CD4-positive, alpha-beta T cell treated with Interleukin-1 beta for 1 hour (primary cell): ENCODE data around the gene SLC7A14.

Source experiments
- DNase-seq, 2 donors: peaks; one replicate each; pipeline ENCODE4 v3.0.0-alpha.2; 2020 to 2022

Gene SLC7A14

DNA sequence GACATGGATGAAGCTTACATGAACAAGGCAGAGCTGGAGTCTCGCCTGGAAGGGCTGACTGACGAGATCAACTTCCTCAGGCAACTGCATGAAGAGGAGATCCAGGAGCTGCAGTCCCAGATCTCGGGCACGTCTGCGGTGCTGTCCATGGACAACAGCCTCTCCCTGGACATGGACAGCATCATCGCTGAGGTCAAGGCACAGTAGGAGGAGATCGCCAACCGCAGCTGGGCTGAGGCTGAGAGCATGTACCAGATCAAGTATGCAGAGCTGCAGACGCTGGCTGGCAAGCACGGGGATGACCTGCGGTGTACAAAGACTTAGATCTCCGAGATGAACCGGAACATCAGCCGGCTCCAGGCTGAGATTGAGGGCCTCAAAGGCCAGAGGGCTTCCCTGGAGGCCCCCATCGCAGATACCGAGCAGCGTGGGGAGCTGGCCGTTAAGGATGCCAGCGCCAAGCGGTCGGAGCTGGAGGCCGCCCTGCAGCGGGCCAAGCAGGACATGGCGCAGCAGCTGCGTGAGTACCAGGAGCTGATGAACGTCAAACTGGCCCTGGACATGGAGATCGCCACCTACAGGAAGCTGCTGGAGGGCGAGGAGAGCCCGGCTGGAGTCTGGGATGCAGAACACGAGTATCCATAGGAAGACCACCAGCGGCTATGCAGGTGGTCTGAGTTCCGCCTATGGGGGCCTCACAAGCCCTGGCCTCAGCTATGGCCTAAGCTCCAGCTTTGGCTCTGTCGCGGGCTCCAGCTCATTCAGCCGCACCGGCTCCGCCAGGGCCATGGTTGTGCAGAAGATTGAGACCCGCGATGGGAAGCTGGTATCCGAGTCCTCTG, 89.6 kb downstream of the SLC7A14 start:
- DNase-seq, result no peak

DNA sequence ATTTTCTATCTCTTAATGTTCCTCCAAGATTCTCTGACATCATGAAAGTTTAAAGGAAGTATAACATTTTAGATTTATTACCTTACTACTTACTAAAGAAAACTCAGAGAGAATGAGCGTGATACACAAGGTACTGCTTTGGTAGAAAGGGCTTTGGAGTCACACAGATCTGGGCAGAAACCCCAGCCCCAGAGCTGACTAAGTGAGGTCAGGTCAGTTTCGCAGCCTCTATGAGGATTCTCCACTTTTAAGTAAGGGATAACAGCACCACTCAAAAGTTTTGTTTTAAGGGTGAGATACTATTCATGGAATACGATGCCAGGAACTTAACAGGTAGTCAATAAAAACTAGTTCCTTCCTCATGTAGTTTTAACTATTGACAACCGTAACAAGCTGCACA, 91.1 kb downstream of the SLC7A14 start:
- no peak for DNase-seq

GRCh38 chr3:170493712-170494182, 92.1 kb downstream of the SLC7A14 start:
- no peak for DNase-seq

GRCh38 chr3:170491901-170492300, 94.0 kb downstream of the SLC7A14 start:
- DNase-seq, result no peak

DNA sequence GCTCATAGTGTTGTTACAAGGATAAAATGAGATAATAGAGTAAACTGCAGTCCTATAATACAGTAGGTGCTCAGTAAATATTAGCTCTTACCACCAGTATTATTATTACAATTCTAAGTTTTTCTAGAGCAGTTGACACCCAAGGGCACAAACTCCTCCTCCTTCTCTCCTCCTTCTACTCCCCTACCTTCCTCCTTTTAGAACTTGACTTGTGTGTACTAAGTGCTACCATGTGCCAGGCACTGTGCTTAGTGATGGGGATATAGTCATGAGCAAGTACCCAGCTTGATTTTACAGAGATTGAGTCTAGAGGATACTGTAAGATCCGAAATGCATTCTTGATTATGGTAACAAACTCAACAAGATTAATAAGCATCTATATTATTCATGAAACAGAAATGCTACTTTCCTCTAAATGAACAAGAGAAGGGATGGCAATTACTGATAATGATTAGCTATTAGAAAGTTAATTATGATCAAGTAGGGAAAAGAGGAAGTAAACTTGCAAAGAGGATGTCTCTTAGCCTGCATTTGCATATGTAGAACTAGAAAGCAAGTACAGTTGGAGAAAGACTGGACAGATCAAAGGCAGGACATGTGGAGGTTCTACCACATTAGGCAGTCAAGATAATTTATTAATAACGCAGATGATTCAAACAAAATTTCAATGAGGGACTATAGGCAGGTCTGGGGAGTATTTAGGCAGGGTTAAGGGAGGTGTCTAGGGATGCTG, 94.9 kb downstream of the SLC7A14 start:
- DNase-seq, result no peak

DNA sequence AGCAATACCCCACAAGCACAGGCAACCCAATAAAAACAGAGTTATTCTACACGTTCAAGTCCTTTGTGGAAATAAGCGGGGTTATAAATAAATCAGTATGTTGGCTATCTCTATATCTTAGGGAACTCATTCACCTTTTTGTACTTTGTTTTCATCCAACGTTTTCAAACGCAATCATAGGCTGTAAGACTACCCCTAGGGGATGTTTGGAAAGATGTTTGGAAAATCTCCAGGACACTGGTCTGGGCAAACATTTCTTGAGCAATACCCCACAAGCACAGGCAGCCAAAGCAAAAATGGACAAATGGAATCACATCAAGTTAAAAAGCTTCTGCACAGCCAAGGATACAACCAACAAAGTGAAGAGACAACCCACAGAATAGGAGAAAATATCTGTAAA, 97.1 kb downstream of the SLC7A14 start:
- DNase-seq, result no peak

DNA sequence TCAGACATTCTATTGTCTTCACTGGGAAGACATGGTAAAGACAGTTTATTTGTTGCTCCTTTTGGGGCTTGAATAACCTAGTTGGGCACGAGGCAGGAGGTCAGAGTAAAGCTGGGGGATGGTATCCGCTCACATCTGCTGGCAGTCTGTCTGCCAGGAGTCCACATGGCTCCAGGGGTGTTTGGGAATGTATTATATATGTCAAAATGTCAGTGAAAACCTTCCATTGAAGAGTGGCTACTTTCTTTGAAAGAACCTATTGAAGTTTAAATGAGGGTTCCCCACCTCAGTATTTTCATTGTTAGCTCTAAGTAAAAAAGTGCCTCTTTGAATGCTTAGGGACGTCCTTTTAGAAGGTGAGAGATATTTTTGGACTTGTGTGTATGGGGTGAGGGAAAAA, 98.8 kb downstream of the SLC7A14 start:
- no peak for DNase-seq

DNA sequence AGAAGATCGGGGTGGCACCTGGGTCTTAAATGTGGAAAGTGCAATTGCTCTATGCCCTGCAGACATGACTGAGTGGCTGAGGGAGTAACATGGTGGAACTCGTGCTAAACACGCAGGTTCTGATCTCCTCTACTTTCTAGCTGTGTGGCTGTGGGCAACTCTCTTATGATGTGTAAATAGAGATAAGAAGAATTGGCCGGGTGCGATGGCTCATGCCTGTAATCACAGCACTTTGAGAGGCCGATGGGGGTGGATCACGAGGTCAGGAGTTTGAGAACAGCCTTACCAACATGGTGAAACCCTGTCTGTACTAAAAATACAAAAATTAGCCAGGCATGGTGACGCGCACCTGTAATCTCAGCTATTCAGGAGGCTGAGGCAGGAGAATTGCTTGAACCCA, 99.5 kb downstream of the SLC7A14 start:
- DNase-seq, result no peak

DNA sequence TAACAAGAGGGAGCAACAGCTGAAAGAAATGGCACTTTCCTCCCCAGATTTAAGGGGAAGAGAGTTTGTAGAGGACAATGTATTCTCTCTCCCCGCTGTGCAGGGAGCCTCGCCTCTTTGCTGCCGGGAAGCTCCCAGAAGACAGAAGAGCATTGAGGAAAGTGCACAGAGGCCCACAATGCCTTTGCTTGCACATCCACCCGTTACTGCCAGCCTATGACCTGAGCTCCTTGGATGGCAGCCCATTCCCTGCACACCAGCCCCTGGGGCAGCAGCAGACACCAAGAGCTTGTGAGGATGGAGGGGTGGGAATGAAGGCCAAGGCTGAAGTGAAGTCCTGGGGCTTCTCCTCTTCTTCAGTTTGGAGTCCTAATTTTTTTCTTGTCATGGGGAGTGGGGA, 100.2 kb downstream of the SLC7A14 start:
- no peak for DNase-seq

DNA sequence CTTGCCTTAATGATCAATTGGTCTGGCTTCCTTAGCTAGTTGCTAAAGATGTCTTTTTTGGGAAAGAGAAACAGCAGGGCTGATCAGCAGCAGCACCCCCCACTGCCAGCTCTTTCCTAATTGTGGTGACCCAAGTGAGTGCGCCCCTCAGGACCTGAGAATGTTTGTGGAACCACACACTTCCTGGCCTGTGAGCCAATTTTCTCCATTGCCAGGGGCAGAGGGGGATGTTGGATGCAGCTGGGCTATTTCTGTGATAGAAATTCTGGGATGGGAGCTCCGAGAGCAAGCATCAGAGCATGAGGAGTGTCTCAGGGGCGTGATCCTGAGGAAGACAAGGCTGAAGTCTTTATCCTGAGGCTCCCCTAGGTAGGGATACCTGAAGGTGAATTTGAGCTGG, 100.6 kb downstream of the SLC7A14 start:
- no peak for DNase-seq

DNA sequence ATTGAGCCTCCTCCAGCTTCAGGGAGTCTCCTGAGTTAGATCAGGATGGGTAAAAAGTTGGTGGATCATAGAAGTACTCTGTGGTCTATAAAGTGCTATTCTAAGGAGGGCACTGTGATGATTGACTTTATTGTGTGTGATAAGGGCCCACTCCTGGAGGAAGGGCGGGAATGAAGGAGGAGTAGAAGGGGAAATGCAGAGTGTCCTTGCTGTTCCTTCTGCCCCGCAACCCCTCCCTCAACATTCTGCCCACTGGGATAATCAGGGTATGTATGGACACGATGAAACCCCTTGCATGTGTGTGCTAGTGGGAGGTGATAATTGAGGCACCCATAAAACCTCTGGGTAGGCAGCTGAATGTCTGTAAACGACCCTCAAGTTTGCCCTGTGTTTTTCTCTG, 101.0 kb downstream of the SLC7A14 start:
- no peak for DNase-seq

DNA sequence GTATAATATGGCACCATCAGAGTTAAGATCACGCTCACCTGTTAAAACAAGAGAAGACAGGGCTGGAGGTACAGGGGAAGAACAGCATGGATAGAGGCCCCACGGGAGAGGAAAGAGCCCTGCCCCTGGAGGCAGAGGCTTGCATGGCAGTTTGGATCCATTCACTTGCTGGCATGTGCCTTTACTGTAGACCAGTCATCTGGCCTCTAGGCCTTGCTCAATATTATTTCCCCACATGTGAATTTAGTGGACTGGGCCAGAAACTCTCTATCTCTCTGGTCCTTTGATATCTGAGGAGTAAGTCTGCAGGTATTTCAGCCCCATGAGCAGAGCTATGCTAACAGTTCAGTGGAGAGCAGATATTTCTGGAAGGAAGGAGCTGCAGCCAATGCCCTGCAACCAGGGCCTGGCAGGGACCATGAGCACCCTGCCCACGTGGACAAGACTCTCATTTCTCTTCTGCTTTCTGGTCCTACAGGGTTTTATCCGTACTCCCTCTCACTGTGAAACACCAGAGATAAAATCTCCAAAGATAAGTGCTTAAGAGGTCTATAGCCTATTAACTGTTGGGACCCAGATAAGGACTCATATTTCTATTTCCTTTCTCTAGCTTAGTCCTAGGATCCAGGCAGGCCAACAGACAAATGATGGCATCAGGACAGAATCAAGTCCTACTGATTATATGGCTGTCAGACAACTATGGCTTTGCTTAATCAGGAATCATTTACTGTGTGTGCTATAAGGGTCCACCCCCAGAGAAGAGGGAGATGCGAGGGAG, 102.2 kb downstream of the SLC7A14 start:
- no peak for DNase-seq

DNA sequence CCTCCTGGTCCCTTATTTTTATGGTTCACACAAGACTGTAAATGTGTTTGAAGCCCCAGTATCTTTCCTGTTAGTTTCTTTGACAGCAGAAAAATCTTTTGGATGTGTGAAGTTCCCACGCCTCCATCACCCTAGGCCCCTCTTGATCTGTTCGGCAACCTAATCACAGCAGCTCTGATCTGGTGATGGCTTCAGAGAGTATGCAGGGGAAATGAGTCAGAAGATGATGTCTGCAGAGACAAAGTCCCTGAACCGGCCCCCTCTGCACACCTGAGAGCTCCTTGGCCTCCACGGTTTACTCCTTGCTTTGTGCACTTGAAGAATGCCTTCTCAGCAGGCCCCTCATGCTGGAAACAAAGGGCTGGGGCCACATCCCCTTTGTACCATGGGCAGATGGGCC, 103.7 kb downstream of the SLC7A14 start:
- no peak for DNase-seq

DNA sequence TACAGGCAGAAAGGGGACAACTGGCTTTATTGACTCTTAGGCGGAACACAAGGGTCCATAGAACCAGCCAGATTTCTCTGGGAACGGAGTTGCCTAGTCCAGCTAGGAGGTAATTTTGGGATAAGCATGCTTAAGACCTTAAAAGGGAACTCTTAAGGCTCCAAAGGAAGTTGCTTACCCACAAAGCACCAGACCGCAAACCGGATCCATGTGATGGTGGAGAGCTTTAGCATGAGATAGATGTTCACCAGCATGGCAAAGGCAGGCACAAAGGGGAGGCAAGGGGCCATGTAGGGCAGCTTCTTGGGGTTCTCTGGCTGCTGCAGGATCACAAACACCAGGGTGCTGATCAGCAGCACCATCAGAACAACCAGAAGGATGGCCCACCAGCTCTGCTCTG, 105.8 kb downstream of the SLC7A14 start:
- DNase-seq, result no peak

DNA sequence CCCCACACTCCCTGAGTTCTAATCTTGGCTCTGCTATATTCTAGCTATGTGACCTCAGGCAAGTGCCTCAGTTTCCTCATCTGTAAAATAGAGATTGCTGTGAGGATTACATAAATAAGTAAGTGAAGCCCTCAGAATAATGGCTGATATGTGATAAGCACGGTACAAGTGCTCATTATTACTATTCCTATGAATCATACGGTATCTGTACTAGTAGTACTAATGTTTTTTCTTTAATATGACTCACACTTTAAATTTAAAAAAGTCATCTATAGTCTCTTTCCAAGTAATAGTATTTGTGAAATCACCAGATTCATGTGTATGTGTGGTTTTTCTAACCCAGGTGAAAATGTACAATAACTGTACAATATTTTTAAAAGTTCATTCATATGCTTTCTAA, 108.5 kb downstream of the SLC7A14 start:
- DNase-seq, result no peak

DNA sequence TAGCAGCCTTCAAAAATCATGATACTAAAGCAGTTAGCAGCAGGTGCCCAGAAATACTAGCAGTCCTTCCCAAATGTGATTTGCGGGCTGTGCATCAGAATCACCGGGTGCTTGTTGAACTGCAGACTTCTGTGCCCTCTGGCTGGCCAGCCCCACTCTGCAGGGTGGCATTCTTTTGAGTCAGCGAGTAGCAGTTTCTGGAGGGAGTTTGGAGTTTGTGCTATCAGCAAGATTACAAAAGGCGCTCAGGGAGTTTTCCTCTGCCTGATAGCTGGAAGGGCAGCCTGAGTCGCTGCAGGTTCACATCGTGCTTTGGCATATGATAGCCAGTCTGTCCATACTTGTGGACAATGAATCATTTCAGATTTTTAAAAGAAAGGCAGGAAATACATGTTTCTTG, 109.6 kb downstream of the SLC7A14 start:
- no peak for DNase-seq

GRCh38 chr3:170475092-170475685, 110.7 kb downstream of the SLC7A14 start:
- DNase-seq, result no peak

GRCh38 chr3:170473358-170473757, 112.5 kb downstream of the SLC7A14 start:
- no peak for DNase-seq

DNA sequence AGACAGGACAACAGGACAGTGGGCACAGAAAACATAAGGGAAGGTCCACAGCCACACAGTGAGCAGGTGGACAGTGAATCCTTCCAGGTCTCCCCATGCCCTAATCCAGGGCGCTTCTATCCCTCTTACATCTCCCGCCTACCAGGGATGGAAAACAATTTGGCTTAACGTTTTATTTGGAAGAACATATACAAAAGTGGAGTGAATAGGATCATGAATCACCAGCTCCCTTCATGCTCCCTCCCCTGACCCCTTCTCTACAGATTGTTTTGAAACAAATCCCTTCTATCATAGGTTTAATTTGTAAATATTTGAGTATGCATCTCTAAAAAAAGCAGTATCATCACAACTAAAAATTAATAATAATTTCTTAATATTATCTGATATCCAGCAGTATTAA, 114.7 kb downstream of the SLC7A14 start:
- no peak for DNase-seq

- no peak for DNase-seq
Measured at GRCh38 chr3:170470063-170471016, 115.5 kb downstream of the SLC7A14 start.

- no peak for DNase-seq
Measured at GRCh38 chr3:170469151-170470062, 116.5 kb downstream of the SLC7A14 start.
